ENCODE data around the gene PHLDA3.

Gene PHLDA3

DNA sequence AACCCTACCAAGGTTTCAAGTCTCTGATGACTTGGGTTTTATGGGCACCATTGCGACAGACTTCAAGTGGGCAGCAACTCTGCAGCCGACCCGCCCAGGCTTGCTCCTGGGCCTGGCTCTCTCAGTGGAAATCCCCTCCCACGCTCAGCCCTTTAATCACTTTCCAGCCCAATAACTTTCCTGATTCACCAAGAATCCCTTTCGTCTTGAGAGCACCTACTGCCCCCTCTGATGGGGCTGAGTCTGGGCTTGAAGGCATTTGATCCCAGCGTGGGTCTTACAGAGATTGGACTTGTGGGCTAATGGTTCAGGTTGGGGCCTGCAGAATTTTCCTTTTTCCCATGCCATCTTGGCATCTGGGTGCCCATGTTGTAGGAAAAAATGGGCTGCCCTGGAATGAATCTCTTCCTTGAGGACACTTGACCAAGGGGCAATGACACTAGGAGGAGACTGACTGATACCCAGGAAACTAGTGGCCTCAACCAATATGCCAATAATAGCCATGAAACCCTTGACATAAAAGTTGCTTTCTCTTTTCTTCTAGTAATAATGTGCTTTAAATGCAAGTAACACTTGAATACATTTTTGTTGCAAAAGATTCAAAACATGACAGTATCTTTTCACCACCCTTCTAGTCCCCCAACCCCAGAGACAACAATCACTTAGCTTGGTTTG, 7.8 kb upstream of the PHLDA3 start:
- no peak overlapping the region for H3K27ac ChIP-seq (replicated peaks)
- H3K4me3 ChIP-seq (replicated peaks; ENCODE audit: insufficient read depth, low read length) = no peak overlapping the region
- DNase-seq (ENCODE audit: low read depth in 1 of 2, low spot score in 1 of 2) = no peak
- peaks cover 15% of the 10 kb centered on the region for H3K27me3 ChIP-seq (ENCODE audit: insufficient read depth, poor library complexity, severe bottlenecking)
- TF ChIP-seq CTCF (IDR thresholded peaks at IDR 0.05; ENCODE audit: insufficient read depth, low read length) (no peak), SPI1 (IDR thresholded peaks at IDR 0.05; ENCODE audit: borderline replicate concordance, low read depth) (no peak), POLR2AphosphoS5 (IDR thresholded peaks at IDR 0.05; ENCODE audit: low read depth) (no peak), GABPA (IDR thresholded peaks at IDR 0.05; ENCODE audit: low read depth) (no peak)
- TF ChIP-seq, protein P1, sequence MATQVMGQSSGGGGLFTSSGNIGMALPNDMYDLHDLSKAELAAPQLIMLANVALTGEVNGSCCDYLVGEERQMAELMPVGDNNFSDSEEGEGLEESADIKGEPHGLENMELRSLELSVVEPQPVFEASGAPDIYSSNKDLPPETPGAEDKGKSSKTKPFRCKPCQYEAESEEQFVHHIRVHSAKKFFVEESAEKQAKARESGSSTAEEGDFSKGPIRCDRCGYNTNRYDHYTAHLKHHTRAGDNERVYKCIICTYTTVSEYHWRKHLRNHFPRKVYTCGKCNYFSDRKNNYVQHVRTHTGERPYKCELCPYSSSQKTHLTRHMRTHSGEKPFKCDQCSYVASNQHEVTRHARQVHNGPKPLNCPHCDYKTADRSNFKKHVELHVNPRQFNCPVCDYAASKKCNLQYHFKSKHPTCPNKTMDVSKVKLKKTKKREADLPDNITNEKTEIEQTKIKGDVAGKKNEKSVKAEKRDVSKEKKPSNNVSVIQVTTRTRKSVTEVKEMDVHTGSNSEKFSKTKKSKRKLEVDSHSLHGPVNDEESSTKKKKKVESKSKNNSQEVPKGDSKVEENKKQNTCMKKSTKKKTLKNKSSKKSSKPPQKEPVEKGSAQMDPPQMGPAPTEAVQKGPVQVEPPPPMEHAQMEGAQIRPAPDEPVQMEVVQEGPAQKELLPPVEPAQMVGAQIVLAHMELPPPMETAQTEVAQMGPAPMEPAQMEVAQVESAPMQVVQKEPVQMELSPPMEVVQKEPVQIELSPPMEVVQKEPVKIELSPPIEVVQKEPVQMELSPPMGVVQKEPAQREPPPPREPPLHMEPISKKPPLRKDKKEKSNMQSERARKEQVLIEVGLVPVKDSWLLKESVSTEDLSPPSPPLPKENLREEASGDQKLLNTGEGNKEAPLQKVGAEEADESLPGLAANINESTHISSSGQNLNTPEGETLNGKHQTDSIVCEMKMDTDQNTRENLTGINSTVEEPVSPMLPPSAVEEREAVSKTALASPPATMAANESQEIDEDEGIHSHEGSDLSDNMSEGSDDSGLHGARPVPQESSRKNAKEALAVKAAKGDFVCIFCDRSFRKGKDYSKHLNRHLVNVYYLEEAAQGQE (IDR thresholded peaks at IDR 0.05; ENCODE audit: insufficient replicate concordance, low read depth) = no peak

- DNase-seq (ENCODE audit: low read depth in 1 of 2, low spot score in 1 of 2) = no peak
- Histone ChIP-seq H3K4me3 (replicated peaks; ENCODE audit: insufficient read depth, low read length) (no peak overlapping the region), H3K27ac (replicated peaks) (no peak overlapping the region), H3K27me3 (ENCODE audit: insufficient read depth, poor library complexity, severe bottlenecking) (peaks cover 8% of the 10 kb centered on the region)
- TF ChIP-seq POLR2AphosphoS5 (IDR thresholded peaks at IDR 0.05; ENCODE audit: low read depth) (no peak), CTCF (IDR thresholded peaks at IDR 0.05; ENCODE audit: insufficient read depth, low read length) (no peak), SPI1 (IDR thresholded peaks at IDR 0.05; ENCODE audit: borderline replicate concordance, low read depth) (no peak), GABPA (IDR thresholded peaks at IDR 0.05; ENCODE audit: low read depth) (no peak)
- TF ChIP-seq, protein P1 (IDR thresholded peaks at IDR 0.05; ENCODE audit: insufficient replicate concordance, low read depth) = no peak
These were observed 7.1 kb upstream of the PHLDA3 start for GRCh38 chr1:201475915-201476669.

DNA sequence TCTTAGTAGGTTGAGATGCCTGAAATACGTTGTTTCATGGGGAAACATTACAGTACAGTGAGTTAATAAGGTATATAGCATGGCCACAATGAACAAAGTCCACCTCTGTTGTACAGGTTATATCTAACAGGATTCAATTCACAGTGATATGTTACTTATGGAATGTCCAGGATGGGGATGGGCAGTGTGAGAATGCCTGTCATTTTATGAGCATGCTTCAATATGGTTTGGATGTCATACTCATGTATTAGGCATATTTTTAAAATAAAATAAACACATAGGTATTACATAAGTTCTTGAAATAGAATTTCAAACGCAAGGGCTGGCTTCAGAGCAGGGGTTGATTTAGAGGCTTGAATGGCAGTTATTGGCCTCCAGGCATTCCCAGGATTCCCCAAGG, 6.1 kb upstream of the PHLDA3 start:
- no peak for DNase-seq (ENCODE audit: low read depth in 1 of 2, low spot score in 1 of 2)
- no peak overlapping the region for H3K4me3 ChIP-seq (replicated peaks; ENCODE audit: insufficient read depth, low read length)
- TF ChIP-seq POLR2AphosphoS5 (IDR thresholded peaks at IDR 0.05; ENCODE audit: low read depth) = no peak
- TF ChIP-seq, protein P1 (IDR thresholded peaks at IDR 0.05; ENCODE audit: insufficient replicate concordance, low read depth) = no peak
- no peak for TF ChIP-seq CTCF (IDR thresholded peaks at IDR 0.05; ENCODE audit: insufficient read depth, low read length)
- TF ChIP-seq SPI1 (IDR thresholded peaks at IDR 0.05; ENCODE audit: borderline replicate concordance, low read depth) = no peak
- TF ChIP-seq GABPA (IDR thresholded peaks at IDR 0.05; ENCODE audit: low read depth) = no peak
- H3K27ac ChIP-seq (replicated peaks) = no peak overlapping the region
- H3K27me3 ChIP-seq (ENCODE audit: insufficient read depth, poor library complexity, severe bottlenecking) = peaks cover 4% of the 10 kb centered on the region

Data from HL-60 (cell line).